ENCODE data around the gene SPHK1. TPM values are rescaled to one million over a fixed set of nuclear protein-coding genes. Genes with fewer than 3 reads are reported as not detected.
"Not testable (repeated sequence)": the region's sequence is repeated elsewhere in the genome, so short reads cannot be mapped to it uniquely, and the experiment has no call there.

Gene SPHK1
- total RNA-seq, 1 donor from 2014 or later = 54.5 TPM

DNA sequence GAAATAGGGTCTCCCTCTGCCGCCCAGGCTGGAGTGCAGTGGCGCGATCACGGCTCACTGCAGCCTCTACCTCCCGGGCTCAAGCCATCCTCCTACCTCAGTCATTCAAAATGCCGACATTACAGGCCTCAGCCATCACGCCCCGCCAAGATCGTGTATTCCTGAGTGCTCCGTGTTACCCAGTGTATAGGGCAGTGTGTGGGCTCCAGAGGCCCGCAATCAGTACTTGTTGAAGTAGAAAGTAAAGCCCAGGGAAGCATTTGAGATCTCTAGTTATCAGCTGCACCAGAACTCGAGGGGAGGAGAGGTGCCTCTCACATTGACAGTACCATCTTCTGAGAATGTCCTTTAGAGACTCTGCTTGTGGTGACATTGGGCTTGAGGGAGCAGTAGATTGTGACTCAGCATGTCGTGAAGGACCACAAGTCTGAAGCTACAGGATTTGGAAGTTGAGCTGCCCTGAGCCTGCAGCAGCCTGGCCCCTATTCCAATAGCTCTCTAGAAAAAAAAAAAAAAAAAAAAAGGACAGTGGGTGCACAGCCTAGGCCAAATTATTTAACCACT, 29.6 kb upstream of the SPHK1 start:
- DNase-seq (ENCODE audit: low read depth) = no peak
- peak overlapping the region; percentile 92 for H3K4me3 ChIP-seq (ENCODE audit: low read depth, low read length)
- TF ChIP-seq, protein P1, sequence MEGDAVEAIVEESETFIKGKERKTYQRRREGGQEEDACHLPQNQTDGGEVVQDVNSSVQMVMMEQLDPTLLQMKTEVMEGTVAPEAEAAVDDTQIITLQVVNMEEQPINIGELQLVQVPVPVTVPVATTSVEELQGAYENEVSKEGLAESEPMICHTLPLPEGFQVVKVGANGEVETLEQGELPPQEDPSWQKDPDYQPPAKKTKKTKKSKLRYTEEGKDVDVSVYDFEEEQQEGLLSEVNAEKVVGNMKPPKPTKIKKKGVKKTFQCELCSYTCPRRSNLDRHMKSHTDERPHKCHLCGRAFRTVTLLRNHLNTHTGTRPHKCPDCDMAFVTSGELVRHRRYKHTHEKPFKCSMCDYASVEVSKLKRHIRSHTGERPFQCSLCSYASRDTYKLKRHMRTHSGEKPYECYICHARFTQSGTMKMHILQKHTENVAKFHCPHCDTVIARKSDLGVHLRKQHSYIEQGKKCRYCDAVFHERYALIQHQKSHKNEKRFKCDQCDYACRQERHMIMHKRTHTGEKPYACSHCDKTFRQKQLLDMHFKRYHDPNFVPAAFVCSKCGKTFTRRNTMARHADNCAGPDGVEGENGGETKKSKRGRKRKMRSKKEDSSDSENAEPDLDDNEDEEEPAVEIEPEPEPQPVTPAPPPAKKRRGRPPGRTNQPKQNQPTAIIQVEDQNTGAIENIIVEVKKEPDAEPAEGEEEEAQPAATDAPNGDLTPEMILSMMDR (conservative IDR thresholded peaks at IDR 0.05; ENCODE audit: low read depth, low read length) = no peak

DNA sequence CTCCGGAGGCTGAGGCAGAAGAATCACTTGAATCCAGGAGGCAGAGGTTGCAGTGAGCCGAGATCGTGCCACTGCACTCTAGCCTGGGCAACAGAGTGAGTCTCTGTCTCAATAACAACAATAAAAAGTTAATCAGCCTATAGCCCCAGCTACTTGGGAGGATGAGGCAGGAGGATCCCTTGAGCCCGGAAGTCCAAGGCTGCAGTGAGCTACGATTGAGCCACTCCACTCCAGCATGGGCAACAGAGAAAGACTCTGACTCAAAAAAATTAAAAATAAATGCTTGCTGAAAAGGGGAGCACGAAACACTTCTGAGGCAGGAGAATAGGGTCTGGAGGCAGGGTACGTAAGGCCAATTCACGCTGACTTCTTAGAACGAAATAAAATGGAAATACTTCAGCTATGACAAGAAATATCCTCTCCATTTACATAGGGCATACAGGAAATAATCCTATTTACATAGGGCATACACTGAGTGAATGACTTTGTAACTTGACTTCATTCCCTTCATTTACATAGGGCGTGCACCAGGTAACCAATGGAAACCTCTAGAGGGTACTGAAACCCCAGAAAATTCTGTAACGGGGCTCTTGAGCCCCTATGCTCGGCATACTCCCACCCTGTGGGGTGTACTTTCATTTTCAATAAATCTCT, 27.5 kb upstream of the SPHK1 start:
- DNase-seq (ENCODE audit: low read depth) = no peak
- no peak overlapping the region for H3K4me3 ChIP-seq (ENCODE audit: low read depth, low read length)
- TF ChIP-seq, protein P1 (conservative IDR thresholded peaks at IDR 0.05; ENCODE audit: low read depth, low read length) = no peak

DNA sequence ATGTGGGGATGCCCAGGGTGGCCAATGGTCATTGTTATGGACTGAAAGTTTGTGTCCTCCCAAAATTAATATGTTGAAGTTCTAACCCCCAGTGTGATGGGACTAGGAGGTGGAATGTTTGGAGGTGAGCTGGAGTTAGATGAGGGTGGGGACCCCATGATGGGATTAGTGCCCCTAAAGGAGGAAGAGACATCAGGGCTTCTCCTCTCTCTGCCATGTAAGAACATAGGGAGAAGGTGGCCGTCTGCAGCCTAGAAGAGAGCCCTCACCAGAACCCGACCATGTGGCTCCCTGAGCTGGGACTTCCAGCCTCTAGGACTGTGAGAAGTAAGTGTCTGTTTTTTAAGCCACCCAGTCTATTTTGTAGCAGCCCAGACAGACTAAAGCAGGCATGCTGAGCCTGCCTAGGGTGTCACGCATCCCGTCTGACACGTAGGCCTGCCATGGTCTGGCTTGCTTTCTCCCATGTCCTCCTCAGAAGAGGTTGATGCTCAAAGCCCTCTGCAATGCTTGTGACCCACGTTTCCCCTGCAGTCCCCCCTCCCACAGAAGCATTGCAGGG, 26.7 kb upstream of the SPHK1 start:
- no peak overlapping the region for H3K4me3 ChIP-seq (ENCODE audit: low read depth, low read length)
- TF ChIP-seq, protein P1 (conservative IDR thresholded peaks at IDR 0.05; ENCODE audit: low read depth, low read length) = no peak
- DNase-seq (ENCODE audit: low read depth) = no peak

DNA sequence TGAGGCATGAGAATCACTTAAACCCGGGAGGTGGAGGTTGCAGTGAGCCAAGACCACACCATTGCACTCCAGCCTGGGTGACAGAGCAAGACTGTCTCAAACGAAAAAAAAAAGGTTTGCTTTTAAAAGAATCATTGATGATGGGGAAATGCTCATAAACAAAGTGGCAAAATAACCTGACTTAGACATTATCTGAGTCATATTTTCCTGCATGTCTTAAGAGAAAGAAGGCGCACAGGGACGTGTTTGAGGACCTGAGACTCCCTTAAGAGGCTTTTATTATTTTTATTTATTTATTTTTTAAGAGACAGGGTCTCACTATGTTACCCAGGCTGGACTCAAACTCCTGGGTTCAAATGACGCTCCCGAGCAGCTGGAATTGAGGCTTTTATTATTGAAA, 25.0 kb upstream of the SPHK1 start:
- TF ChIP-seq, protein P1 (conservative IDR thresholded peaks at IDR 0.05; ENCODE audit: low read depth, low read length) = no peak
- DNase-seq (ENCODE audit: low read depth) = no peak
- no peak overlapping the region for H3K4me3 ChIP-seq (ENCODE audit: low read depth, low read length)

DNA sequence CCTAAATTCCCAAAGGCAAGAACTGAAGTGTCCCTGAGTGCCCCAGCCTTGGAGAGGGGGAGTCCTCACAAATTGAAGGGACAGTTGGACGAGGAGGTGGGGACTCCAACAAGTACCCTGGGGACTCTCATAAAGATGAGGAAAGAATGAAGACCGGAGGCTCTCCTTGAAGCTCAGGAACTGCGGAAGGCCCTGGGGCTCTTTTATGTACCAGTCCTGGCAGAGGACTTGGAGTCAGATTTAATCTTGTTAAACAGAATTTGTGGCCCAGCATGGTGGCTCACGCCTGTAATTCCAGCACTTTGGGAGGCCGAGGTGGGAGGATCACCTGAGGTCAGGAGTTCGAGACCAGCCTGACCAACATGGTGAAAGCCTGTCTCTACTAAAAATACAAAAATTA, 24.6 kb upstream of the SPHK1 start:
- DNase-seq (ENCODE audit: low read depth); H3K4me3 ChIP-seq (ENCODE audit: low read depth, low read length): not testable (repeated sequence)

DNA sequence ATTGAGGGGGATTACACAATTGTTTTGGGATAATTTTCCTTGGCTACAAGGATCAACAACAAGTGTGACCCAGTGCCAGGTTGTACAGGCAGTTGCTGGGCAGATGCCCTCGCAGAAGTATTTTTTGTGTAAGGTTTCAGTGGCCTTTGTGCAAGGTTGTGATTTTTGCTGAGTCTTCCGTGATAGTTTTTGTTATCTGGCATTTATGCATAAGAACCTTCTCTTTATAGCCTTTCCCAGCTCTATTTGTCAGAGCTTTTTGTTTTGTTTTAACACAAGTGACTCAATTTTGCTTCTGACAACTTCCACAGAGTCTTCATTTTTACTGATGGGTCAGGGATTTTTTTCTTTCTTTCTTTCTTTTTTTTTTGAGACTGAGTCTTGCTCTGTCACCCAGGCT, 23.9 kb upstream of the SPHK1 start:
- TF ChIP-seq, protein P1 (conservative IDR thresholded peaks at IDR 0.05; ENCODE audit: low read depth, low read length) = no peak
- no peak overlapping the region for H3K4me3 ChIP-seq (ENCODE audit: low read depth, low read length)
- no peak for DNase-seq (ENCODE audit: low read depth)

DNA sequence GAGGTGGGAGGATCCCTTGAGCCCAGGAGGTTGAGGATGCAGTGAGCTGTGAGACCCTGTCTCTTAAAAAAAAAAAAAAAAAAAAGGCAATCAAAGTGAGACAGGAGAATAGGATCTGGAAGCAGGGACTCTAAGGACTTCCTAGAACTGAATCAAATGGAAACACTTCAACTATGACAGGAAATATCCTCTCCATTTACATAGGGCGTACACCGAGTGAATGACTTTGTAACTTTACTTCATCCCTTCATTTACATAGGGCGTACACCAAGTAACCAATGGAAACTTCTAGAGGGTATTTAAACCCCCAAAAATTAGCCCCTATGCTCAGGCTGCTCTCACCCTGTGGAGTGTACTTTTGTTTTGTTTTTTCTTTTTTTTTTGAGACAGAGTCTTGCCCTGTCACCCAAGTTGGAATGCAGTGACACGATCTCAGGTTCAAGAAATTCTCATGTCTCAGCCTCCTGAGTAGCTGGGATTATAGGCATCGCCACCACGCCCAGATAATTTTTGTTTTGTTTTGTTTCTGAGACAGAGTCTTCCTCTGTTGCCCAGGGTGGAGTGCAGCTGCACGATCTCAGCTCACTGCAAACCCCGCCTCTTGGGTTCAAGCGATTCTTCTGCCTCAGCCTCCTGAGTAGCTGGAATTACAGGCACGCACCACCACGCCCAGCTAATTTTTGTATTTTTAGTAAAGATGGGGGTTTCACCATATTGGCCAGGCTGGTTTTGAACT, 21.1 kb upstream of the SPHK1 start:
- TF ChIP-seq, protein P1 (conservative IDR thresholded peaks at IDR 0.05; ENCODE audit: low read depth, low read length) = no peak
- DNase-seq (ENCODE audit: low read depth) = no peak

More for the DNA sequence above, 21.1 kb upstream of the SPHK1 start:
- H3K4me3 ChIP-seq (ENCODE audit: low read depth, low read length) = no peak overlapping the region

Measured in epithelial cell of proximal tubule (primary cell).